ENCODE results near the gene ATAD5.

Gene ATAD5

GRCh38 chr17:30886187-30886586, 54.4 kb downstream of the ATAD5 start:
- Histone ChIP-seq H3K9me2 (replicated peaks; ENCODE audit: insufficient read depth, low read length) (no peaks in the 10 kb centered on the region), H4K20me1 (ENCODE audit: low read depth, low read length) (no peaks in the 10 kb centered on the region), H2AFZ (ENCODE audit: low read depth, low read length, severe bottlenecking) (no peak overlapping the region), H3K4me2 (ENCODE audit: low read depth, low read length, poor library complexity, severe bottlenecking) (no peak overlapping the region), H3K27ac (ENCODE audit: low read depth, low read length) (no peak overlapping the region), H3K4me3 (ENCODE audit: insufficient read depth, low read length, poor library complexity, severe bottlenecking) (no peak overlapping the region), H3F3A (ENCODE audit: insufficient read depth) (peaks cover 7% of the 10 kb centered on the region), H3K9ac (ENCODE audit: low read length) (no peak overlapping the region), H3K27me3 (ENCODE audit: low read length) (no peaks in the 10 kb centered on the region), H3K79me2 (ENCODE audit: insufficient read depth, low read length) (no peaks in the 10 kb centered on the region), H3K36me3 (ENCODE audit: low read length) (peaks cover 30% of the 10 kb centered on the region), H3K9me3 (ENCODE audit: insufficient read depth, low read length) (no peaks in the 10 kb centered on the region)
- TF ChIP-seq EZH2phosphoT487 (conservative IDR thresholded peaks at IDR 0.05; ENCODE audit: low read length) (no peak), CTCF (IDR thresholded peaks at IDR 0.05; ENCODE audit: insufficient read depth, low read length, poor library complexity, severe bottlenecking) (no peak)

GRCh38 chr17:30894236-30894635, 62.5 kb downstream of the ATAD5 start:
- no peak overlapping the region for H3K4me2 ChIP-seq (ENCODE audit: low read depth, low read length, poor library complexity, severe bottlenecking)
- no peaks in the 10 kb centered on the region for H3K79me2 ChIP-seq (ENCODE audit: insufficient read depth, low read length)
- H3K4me3 ChIP-seq (ENCODE audit: insufficient read depth, low read length, poor library complexity, severe bottlenecking) = no peak overlapping the region
- no peaks in the 10 kb centered on the region for H3K27me3 ChIP-seq (ENCODE audit: low read length)
- H4K20me1 ChIP-seq (ENCODE audit: low read depth, low read length) = no peaks in the 10 kb centered on the region
- H2AFZ ChIP-seq (ENCODE audit: low read depth, low read length, severe bottlenecking) = no peak overlapping the region
- H3K9me2 ChIP-seq (replicated peaks; ENCODE audit: insufficient read depth, low read length) = no peaks in the 10 kb centered on the region
- H3K9me3 ChIP-seq (ENCODE audit: insufficient read depth, low read length) = no peaks in the 10 kb centered on the region
- TF ChIP-seq CTCF (IDR thresholded peaks at IDR 0.05; ENCODE audit: insufficient read depth, low read length, poor library complexity, severe bottlenecking) (no peak), EZH2phosphoT487 (conservative IDR thresholded peaks at IDR 0.05; ENCODE audit: low read length) (no peak)
- no peak overlapping the region for H3K27ac ChIP-seq (ENCODE audit: low read depth, low read length)
- H3K36me3 ChIP-seq (ENCODE audit: low read length) = peaks cover 34% of the 10 kb centered on the region
- H3K9ac ChIP-seq (ENCODE audit: low read length) = no peak overlapping the region
- peaks cover 28% of the 10 kb centered on the region for H3F3A ChIP-seq (ENCODE audit: insufficient read depth)

- no peak overlapping the region for H3K4me2 ChIP-seq (ENCODE audit: low read depth, low read length, poor library complexity, severe bottlenecking)
- no peak overlapping the region for H3K9ac ChIP-seq (ENCODE audit: low read length)
- no peaks in the 10 kb centered on the region for H3K9me2 ChIP-seq (replicated peaks; ENCODE audit: insufficient read depth, low read length)
- no peaks in the 10 kb centered on the region for H4K20me1 ChIP-seq (ENCODE audit: low read depth, low read length)
- H2AFZ ChIP-seq (ENCODE audit: low read depth, low read length, severe bottlenecking) = no peak overlapping the region
- H3K36me3 ChIP-seq (ENCODE audit: low read length) = peaks cover 29% of the 10 kb centered on the region
- H3K9me3 ChIP-seq (ENCODE audit: insufficient read depth, low read length) = no peaks in the 10 kb centered on the region
- H3K27me3 ChIP-seq (ENCODE audit: low read length) = no peaks in the 10 kb centered on the region
- H3K4me3 ChIP-seq (ENCODE audit: insufficient read depth, low read length, poor library complexity, severe bottlenecking) = no peak overlapping the region
- H3F3A ChIP-seq (ENCODE audit: insufficient read depth) = peaks cover 44% of the 10 kb centered on the region
- no peak overlapping the region for H3K27ac ChIP-seq (ENCODE audit: low read depth, low read length)
- TF ChIP-seq CTCF (IDR thresholded peaks at IDR 0.05; ENCODE audit: insufficient read depth, low read length, poor library complexity, severe bottlenecking) = no peak
- H3K79me2 ChIP-seq (ENCODE audit: insufficient read depth, low read length) = no peaks in the 10 kb centered on the region
Observed at GRCh38 chr17:30897311-30897710, 65.5 kb downstream of the ATAD5 start.

- H3K79me2 ChIP-seq (ENCODE audit: insufficient read depth, low read length) = peaks cover 26% of the 10 kb centered on the region
- H3K9me3 ChIP-seq (ENCODE audit: insufficient read depth, low read length) = no peaks in the 10 kb centered on the region
- 0 out of 2 replicates have a peak, but pooled peaks cover 3% of the 10 kb centered on the region for H3K36me3 ChIP-seq (ENCODE audit: low read length)
- no peaks in the 10 kb centered on the region for H4K20me1 ChIP-seq (ENCODE audit: low read depth, low read length)
- H3F3A ChIP-seq (ENCODE audit: insufficient read depth) = peaks cover 27% of the 10 kb centered on the region
- H3K27me3 ChIP-seq (ENCODE audit: low read length) = no peaks in the 10 kb centered on the region
- H3K9ac ChIP-seq (ENCODE audit: low read length) = peak overlapping the region; percentile 88
- no peaks in the 10 kb centered on the region for H3K9me2 ChIP-seq (replicated peaks; ENCODE audit: insufficient read depth, low read length)
- no peak overlapping the region for H3K27ac ChIP-seq (ENCODE audit: low read depth, low read length)
- H2AFZ ChIP-seq (ENCODE audit: low read depth, low read length, severe bottlenecking) = peak overlapping the region; percentile 43
- no peak for TF ChIP-seq CTCF (IDR thresholded peaks at IDR 0.05; ENCODE audit: insufficient read depth, low read length, poor library complexity, severe bottlenecking)
- TF ChIP-seq EZH2phosphoT487 (conservative IDR thresholded peaks at IDR 0.05; ENCODE audit: low read length) = no peak
- peak overlapping the region; percentile 86 for H3K4me2 ChIP-seq (ENCODE audit: low read depth, low read length, poor library complexity, severe bottlenecking)
- peak overlapping the region; percentile 79 for H3K4me3 ChIP-seq (ENCODE audit: insufficient read depth, low read length, poor library complexity, severe bottlenecking)
Observed at GRCh38 chr17:30905742-30906100, 74.0 kb downstream of the ATAD5 start.
